ENCODE results near the gene URB1.

GRCh38 chr21:32334980-32335531 is 57.8 kb downstream of the URB1 start:
- TF ChIP-seq GATA2 (IDR thresholded peaks at IDR 0.05; ENCODE audit: low read depth, low read length), result no peak
- no peak for TF ChIP-seq GATA3 (IDR thresholded peaks at IDR 0.05; ENCODE audit: low read depth, low read length)

Measured in SH-SY5Y (cell line).